Chondrocyte (in vitro differentiated cells): ENCODE data around the gene TRIM29. TPM values are rescaled to one million over a fixed set of nuclear protein-coding genes. Genes with fewer than 3 reads are reported as not detected.

Experiments
- DNase-seq: peaks from one replicate; pipeline ENCODE4 v3.0.0; 2021; ENCODE audit warnings: mixed read lengths, low spot score
- H3K27ac Mint-ChIP-seq: one replicate; pipeline ENCODE4 v1.8.0; 2021; ENCODE audit warnings: mild to moderate bottlenecking, moderate library complexity, mixed read lengths; ENCODE audit not compliant: unreplicated experiment
- H3K27me3 Mint-ChIP-seq: 2 replicates; pipeline ENCODE4 v1.8.0; 2021; ENCODE audit warnings: low read depth, mixed read lengths
- H3K36me3 Mint-ChIP-seq: 2 replicates; pipeline ENCODE4 v1.8.0; 2021; ENCODE audit warnings: low read depth, mixed read lengths
- H3K4me1 Mint-ChIP-seq: 2 replicates; pipeline ENCODE4 v1.8.0; 2021; ENCODE audit warnings: low read depth, mild to moderate bottlenecking, mixed read lengths
- H3K4me3 Mint-ChIP-seq: one replicate; pipeline ENCODE4 v1.8.0; 2021; ENCODE audit warnings: mild to moderate bottlenecking, moderate library complexity, mixed read lengths; ENCODE audit not compliant: unreplicated experiment
- H3K9me3 Mint-ChIP-seq: 2 replicates; pipeline ENCODE4 v1.8.0; 2021; ENCODE audit warnings: low read depth, mixed read lengths
- total RNA-seq: library from RNA; stranded (reverse); gene quantifications from 3 replicates; pipeline ENCODE4 v1.2.1, GENCODE V29; 2021
- TF ChIP-seq, protein P1 (sequence below): fragments of 200-600 bp; sonication (generic); IDR thresholded peaks from 2 replicates; pipeline ENCODE4 v1.5.0; 2021; ENCODE audit warnings: antibody characterized with exemption, mild to moderate bottlenecking, moderate library complexity

TRIM29 gene
- total RNA-seq, 1 donor from 2014 or later, result not detected

DNA sequence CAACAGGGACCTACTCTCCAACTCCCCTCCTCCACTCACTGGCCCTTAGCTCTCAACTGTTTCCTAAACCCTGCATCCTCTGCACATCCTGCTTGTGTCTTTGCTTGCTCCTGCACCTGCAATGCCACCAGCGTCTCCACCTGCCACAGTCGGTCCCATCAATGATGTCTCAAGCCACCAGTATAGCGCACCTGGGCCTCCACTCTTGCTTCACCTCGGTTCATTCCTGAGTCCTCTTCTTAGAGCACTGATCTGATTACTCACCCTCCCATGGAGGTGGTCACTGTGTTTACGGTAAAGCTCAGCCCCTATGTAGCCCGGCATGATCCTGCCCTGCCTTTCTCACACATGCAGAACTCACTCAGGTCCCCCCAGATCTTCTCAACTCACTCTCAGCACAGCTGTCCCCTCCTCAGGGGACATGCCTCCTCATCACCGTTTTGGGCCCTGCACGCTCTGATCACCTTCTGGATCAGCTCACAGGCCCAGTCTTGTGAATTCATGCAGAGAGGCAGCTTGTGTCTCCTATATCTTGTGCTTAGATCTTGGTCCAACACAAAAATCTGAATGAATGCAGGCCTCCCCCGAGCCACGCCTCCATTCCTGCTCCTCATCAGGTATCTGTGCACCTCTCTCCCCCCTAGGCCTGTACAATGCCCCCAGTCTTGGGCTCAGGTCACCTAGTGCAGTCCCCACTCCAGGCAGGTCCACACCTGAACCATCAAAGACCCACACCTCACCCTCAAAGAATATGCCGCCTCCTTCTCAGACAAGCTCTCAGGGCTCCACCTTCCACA is 31.4 kb downstream of the TRIM29 start:
- peaks cover 73% of the 10 kb centered on the region for H3K27me3 Mint-ChIP-seq
- TF ChIP-seq, protein P1, sequence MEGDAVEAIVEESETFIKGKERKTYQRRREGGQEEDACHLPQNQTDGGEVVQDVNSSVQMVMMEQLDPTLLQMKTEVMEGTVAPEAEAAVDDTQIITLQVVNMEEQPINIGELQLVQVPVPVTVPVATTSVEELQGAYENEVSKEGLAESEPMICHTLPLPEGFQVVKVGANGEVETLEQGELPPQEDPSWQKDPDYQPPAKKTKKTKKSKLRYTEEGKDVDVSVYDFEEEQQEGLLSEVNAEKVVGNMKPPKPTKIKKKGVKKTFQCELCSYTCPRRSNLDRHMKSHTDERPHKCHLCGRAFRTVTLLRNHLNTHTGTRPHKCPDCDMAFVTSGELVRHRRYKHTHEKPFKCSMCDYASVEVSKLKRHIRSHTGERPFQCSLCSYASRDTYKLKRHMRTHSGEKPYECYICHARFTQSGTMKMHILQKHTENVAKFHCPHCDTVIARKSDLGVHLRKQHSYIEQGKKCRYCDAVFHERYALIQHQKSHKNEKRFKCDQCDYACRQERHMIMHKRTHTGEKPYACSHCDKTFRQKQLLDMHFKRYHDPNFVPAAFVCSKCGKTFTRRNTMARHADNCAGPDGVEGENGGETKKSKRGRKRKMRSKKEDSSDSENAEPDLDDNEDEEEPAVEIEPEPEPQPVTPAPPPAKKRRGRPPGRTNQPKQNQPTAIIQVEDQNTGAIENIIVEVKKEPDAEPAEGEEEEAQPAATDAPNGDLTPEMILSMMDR, result no peak
- H3K36me3 Mint-ChIP-seq, result no peaks in the 10 kb centered on the region
- no peaks in the 10 kb centered on the region for H3K4me1 Mint-ChIP-seq
- H3K4me3 Mint-ChIP-seq, result no peak overlapping the region
- no peaks in the 10 kb centered on the region for H3K9me3 Mint-ChIP-seq
- H3K27ac Mint-ChIP-seq, result no peak overlapping the region
- DNase-seq, result no peak

DNA sequence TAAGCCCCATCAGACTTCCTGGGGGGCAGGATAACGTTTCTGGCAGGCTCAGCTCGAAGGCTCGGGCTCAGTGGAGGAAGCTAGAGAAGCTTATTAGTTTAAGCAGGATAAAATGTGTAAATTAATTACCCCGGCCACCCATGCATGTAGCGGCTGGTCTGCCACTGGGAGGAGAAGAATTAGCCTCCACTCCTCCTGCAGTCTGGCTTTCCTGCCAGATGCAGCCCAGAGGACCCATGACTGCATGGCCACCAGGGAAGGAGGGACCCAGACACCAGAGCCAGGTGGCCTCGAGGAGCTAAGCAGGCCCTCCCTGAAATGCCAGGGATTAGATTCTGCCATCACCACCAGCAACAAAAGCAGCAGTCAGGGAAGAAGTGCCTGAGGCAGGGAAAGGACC is 32.3 kb downstream of the TRIM29 start:
- TF ChIP-seq, protein P1, result no peak
- no peak overlapping the region for H3K27ac Mint-ChIP-seq
- no peaks in the 10 kb centered on the region for H3K4me1 Mint-ChIP-seq
- no peak for DNase-seq
- peaks cover 72% of the 10 kb centered on the region for H3K27me3 Mint-ChIP-seq
- no peaks in the 10 kb centered on the region for H3K9me3 Mint-ChIP-seq
- no peaks in the 10 kb centered on the region for H3K36me3 Mint-ChIP-seq
- no peak overlapping the region for H3K4me3 Mint-ChIP-seq

DNA sequence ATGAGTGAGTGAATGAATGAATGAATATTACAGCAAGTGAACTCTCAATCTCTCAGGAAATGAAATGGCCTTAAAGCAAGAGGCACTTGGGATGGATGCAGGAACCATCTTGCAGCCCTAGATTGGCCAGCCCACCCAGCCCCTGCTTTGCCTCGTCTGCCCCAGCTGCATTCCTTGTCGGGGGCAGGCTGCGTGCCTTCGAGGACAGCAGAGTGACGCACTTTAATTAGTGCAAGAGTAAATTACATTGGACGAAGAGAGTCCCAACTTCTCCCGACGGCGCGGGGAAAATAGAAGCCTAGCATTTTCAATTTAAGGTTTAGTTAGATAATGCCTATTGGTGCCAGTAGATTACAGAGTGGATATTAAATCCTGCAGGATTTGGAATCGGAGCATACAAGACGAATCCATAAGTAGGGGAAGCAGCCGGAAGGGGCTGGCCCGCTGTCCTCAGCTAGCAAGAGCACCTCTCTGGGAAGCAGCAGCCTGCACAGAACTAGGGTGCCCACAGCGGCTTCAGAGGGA is 33.8 kb downstream of the TRIM29 start:
- TF ChIP-seq, protein P1, result no peak
- Mint-ChIP-seq H3K4me3 (no peak overlapping the region), H3K4me1 (no peaks in the 10 kb centered on the region), H3K36me3 (no peaks in the 10 kb centered on the region), H3K27ac (no peak overlapping the region), H3K9me3 (no peaks in the 10 kb centered on the region), H3K27me3 (peaks cover 72% of the 10 kb centered on the region)
- no peak for DNase-seq

DNA sequence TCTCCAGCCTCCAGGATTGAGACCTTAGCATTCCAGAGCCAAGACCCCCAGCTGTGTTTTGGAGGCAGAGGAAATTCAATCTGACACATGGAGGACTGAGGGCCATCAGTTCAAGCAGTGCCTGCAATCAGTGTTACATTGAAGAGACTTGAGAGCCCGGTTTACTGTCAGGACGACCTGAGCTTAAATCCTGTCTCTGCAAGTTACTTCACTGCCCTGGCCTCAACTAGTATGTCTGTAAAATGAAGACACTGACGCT is 35.1 kb downstream of the TRIM29 start:
- Mint-ChIP-seq H3K27me3 (peaks cover 74% of the 10 kb centered on the region), H3K9me3 (no peaks in the 10 kb centered on the region), H3K36me3 (no peaks in the 10 kb centered on the region), H3K4me3 (no peak overlapping the region), H3K27ac (no peak overlapping the region), H3K4me1 (no peaks in the 10 kb centered on the region)
- DNase-seq, result no peak
- TF ChIP-seq, protein P1, result no peak

DNA sequence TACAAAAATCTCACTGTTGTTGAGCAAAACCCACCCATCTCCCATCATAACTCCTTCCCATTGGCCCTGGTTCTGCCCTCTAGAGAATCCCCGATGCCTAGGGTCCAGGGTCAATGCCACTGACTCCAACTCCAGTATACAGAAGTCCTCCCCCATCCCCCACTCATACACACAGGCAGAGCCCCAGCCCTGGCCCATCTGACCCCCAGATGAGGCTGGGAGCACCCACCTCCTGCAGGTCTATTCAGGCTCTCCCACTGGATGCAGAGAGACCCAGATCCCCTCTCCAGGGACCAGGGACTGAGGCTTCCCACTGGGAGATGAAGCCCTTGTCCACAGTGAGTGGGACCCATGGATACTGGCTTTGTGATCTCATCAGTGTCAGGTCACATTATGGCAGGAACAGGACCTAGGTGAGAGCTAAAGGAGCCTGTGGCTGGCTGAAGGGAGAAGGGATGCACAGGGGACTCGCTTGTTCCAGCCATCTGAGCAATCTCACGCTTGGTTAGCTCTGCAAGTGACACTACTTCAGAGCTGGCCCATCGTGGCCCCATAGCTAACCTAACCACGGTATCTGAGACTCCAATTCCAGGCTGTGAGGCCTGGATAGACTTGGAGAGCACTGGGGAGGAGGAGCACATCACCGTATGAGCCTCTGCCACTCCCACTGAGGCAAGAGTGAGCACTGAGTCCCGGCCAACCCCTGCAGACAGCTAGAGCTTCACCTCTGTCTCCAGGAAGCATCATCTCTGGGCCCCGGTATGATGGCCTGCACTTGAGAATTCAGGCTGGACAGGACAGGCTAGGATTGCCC is 35.7 kb downstream of the TRIM29 start:
- DNase-seq, result no peak
- TF ChIP-seq, protein P1, result no peak
- Mint-ChIP-seq H3K27me3 (peaks cover 76% of the 10 kb centered on the region), H3K4me3 (no peak overlapping the region), H3K27ac (no peak overlapping the region), H3K9me3 (no peaks in the 10 kb centered on the region), H3K4me1 (no peaks in the 10 kb centered on the region), H3K36me3 (no peaks in the 10 kb centered on the region)
